K562 (cell line): ENCODE data around the gene MDH2. TPM values are rescaled to one million over a fixed set of nuclear protein-coding genes. Genes with fewer than 3 reads are reported as not detected.

Experiments used
- ATAC-seq: fragments of 200-7000 bp; cut with Tn5 transposase; 3 replicates; pipeline ENCODE4 v1.9.1; 2020; ENCODE audit warnings: moderate library complexity
- BruUV-seq: library from RNA; stranded (reverse); fragments of 400-500 nt; replicated peaks from 2 replicates; lab custom pipeline; 2021; lab: Mats Ljungman, UMichigan
- CTCF ChIA-PET: fragments of 300-600 bp; formaldehyde crosslinking; extraction: SDS; loops from one replicate; lab custom pipeline; 2021; ENCODE audit warnings: low intra/inter-chr PET ratio; lab: Yijun Ruan, JAX
- POLR2A ChIA-PET: fragments of 300-600, 350-650 bp; sonication (Branson Sonifier 250); formaldehyde crosslinking; extraction: SDS; loops from one replicate; lab custom pipeline; 2021; ENCODE audit warnings: antibody characterized with exemption, inconsistent platforms; lab: Yijun Ruan, JAX
- DNase-seq, 4 experiments: peaks; one replicate each; pipeline versions ENCODE4 v3.0.0 to v3.0.0-alpha.2; 2011 to 2018; ENCODE audit warnings: low spot score in 3 of 4, mixed read lengths in 3 of 4; ENCODE audit errors: extremely low read depth in 1 of 4
- FAIRE-seq: peaks from 2 replicates; lab custom pipeline; 2011; peaks lifted over from hg19 to GRCh38; lab: Jason Lieb, UNC
- H2AFZ ChIP-seq: 2 replicates; pipeline ENCODE4 v1.6.0; 2011; ENCODE audit warnings: low read depth, low read length, control low read depth, inconsistent platforms
- H3K27ac ChIP-seq: fragments of 200-600 bp; 3 replicates; pipeline ENCODE4 v1.8.0; 2011; ENCODE audit warnings: low read depth, mild to moderate bottlenecking, control low read depth, inconsistent platforms, low read length, moderate library complexity, mixed read lengths; ENCODE audit errors: extremely low read depth
- H3K27me3 ChIP-seq, 2 experiments: fragments of 300-600 bp in 1 of 2; 2 replicates in 1 of 2; 3 replicates in 1 of 2; pipeline versions ENCODE4 v1.6.0 to v1.8.0; 2011; ENCODE audit warnings: inconsistent platforms in 2 of 2, low read length in 2 of 2, mild to moderate bottlenecking in 1 of 2, mixed read lengths in 1 of 2, moderate library complexity in 1 of 2; ENCODE audit not compliant: control insufficient read depth in 2 of 2, insufficient read depth in 2 of 2
- H3K36me3 ChIP-seq: fragments of 300-600 bp; 3 replicates; pipeline ENCODE4 v1.8.0; 2011; ENCODE audit warnings: mild to moderate bottlenecking, low read length, inconsistent platforms; ENCODE audit not compliant: control insufficient read depth, insufficient read depth
- H3K4me1 ChIP-seq, 2 experiments: fragments of 200-600 bp in 1 of 2; replicated peaks in 1 of 2; 2 replicates in 1 of 2; 3 replicates in 1 of 2; pipeline versions ENCODE4 v1.5.1 to v1.8.0; 2011; ENCODE audit warnings: inconsistent platforms in 2 of 2, low read length in 2 of 2, mild to moderate bottlenecking in 1 of 2, mixed read lengths in 1 of 2, moderate library complexity in 1 of 2; ENCODE audit not compliant: control insufficient read depth in 2 of 2, insufficient read depth in 2 of 2
- H3K4me2 ChIP-seq: 2 replicates; pipeline ENCODE4 v1.6.1; 2011; ENCODE audit warnings: low read length, control low read depth, inconsistent platforms, mixed read lengths; ENCODE audit not compliant: insufficient read depth
- H3K4me3 ChIP-seq: fragments of 200-600 bp; sonication (generic), shearing (Covaris generic); 2 replicates; pipeline ENCODE4 v1.5.1; 2016; ENCODE audit warnings: control low read depth, inconsistent platforms
- H3K79me2 ChIP-seq: fragments of 200-600 bp; 3 replicates; pipeline ENCODE4 v1.8.0; 2011; ENCODE audit warnings: low read length, inconsistent platforms; ENCODE audit not compliant: control insufficient read depth, insufficient read depth
- H3K9ac ChIP-seq, 2 experiments: 2 replicates each; pipeline versions ENCODE4 v1.6.0 to v1.6.1; 2011; ENCODE audit warnings: low read depth in 2 of 2, low read length in 2 of 2, control low read depth in 1 of 2, inconsistent platforms in 1 of 2, mild to moderate bottlenecking in 1 of 2, mixed read lengths in 1 of 2; ENCODE audit not compliant: insufficient read depth in 1 of 2
- H3K9me1 ChIP-seq: one replicate; pipeline ENCODE4 v1.6.0; 2011; ENCODE audit warnings: inconsistent platforms, mild to moderate bottlenecking, low read length, moderate library complexity; ENCODE audit not compliant: control insufficient read depth, insufficient read depth
- H3K9me3 ChIP-seq: replicated peaks from 2 replicates; pipeline ENCODE4 v1.5.1; 2011; ENCODE audit warnings: low read depth, low read length, inconsistent platforms; ENCODE audit not compliant: control insufficient read depth, insufficient read depth
- H4K20me1 ChIP-seq: replicated peaks from 2 replicates; pipeline ENCODE4 v1.6.1; 2011; ENCODE audit warnings: low read length, inconsistent platforms, mixed read lengths; ENCODE audit not compliant: control insufficient read depth, insufficient read depth
- ATF7 ChIP-seq: fragments of 450-650 bp; IDR thresholded peaks from 2 replicates; pipeline ENCODE4 v1.7.1; 2014; ENCODE audit warnings: mild to moderate bottlenecking, moderate library complexity
- BHLHE40 ChIP-seq: IDR thresholded peaks from 2 replicates; pipeline ENCODE4 v1.6.1; 2011; ENCODE audit warnings: low read length, improper control_type of control experiment
- CEBPB ChIP-seq: fragments of 450-650 bp; IDR thresholded peaks from 2 replicates; pipeline ENCODE4 v1.6.1; 2016; ENCODE audit warnings: missing genetic modification characterization, missing compliant biosample characterization
- CEBPG ChIP-seq, 3 experiments: fragments of 200-800 bp in 1 of 3; sonication (Bioruptor generic) in 1 of 3; sonication (generic) in 1 of 3; formaldehyde crosslinking in 1 of 3; IDR thresholded peaks in 2 of 3; conservative IDR thresholded peaks in 1 of 3; 2 replicates each; pipeline versions ENCODE4 v1.6.1 to v1.8.0; 2016 to 2022; ENCODE audit warnings: missing compliant biosample characterization in 2 of 3, missing genetic modification characterization in 2 of 3, mild to moderate bottlenecking in 1 of 3, missing genetic modification reagents in 1 of 3
- CHCHD3 ChIP-seq: fragments of 250-450 bp; sonication (Bioruptor Pico); IDR thresholded peaks from 2 replicates; pipeline ENCODE4 v2.1.2; 2022; ENCODE audit warnings: mild to moderate bottlenecking
- E2F6 ChIP-seq, 2 experiments: IDR thresholded peaks; 2 replicates each; pipeline ENCODE4 v1.6.1; 2011; ENCODE audit warnings: borderline replicate concordance in 1 of 2, control low read depth in 1 of 2, low read depth in 1 of 2, low read length in 1 of 2, mild to moderate bottlenecking in 1 of 2, mixed read lengths in 1 of 2, moderate library complexity in 1 of 2; ENCODE audit not compliant: insufficient read depth in 1 of 2, insufficient read length in 1 of 2, poor library complexity in 1 of 2, severe bottlenecking in 1 of 2; ENCODE audit errors: extremely low read depth in 1 of 2
- ETV5 ChIP-seq: sonication (generic); formaldehyde crosslinking; IDR thresholded peaks from 2 replicates; pipeline ENCODE4 v1.4.0; 2020; ENCODE audit warnings: low read depth, mild to moderate bottlenecking, missing genetic modification reagents
- GABPB1 ChIP-seq: sonication (generic); formaldehyde crosslinking; IDR thresholded peaks from 2 replicates; pipeline ENCODE4 v1.8.0; 2022; ENCODE audit warnings: mild to moderate bottlenecking, missing genetic modification reagents
- HMG20B ChIP-seq: fragments of 250-450 bp; sonication (Bioruptor Pico); IDR thresholded peaks from 2 replicates; pipeline ENCODE4 v1.5.0; 2021; ENCODE audit warnings: mild to moderate bottlenecking
- ILF3 ChIP-seq: fragments of 450-650 bp; IDR thresholded peaks from 2 replicates; pipeline ENCODE4 v1.6.1; 2018; ENCODE audit warnings: antibody characterized with exemption, mild to moderate bottlenecking, moderate library complexity, borderline replicate concordance
- PHB2 ChIP-seq: fragments of 450-650 bp; IDR thresholded peaks from 2 replicates; pipeline ENCODE4 v1.6.1; 2017; ENCODE audit warnings: low read depth
- POLR2A ChIP-seq: fragments of 450-650 bp; conservative IDR thresholded peaks from 2 replicates; pipeline ENCODE4 v1.6.1; 2016
- POLR2G ChIP-seq: fragments of 200-400 bp; formaldehyde crosslinking; IDR thresholded peaks from 2 replicates; pipeline ENCODE4 v1.6.1; 2017; ENCODE audit warnings: low read depth, mild to moderate bottlenecking, antibody characterized with exemption, low read length, moderate library complexity
- RBFOX2 ChIP-seq: fragments of 200-400 bp; formaldehyde crosslinking; IDR thresholded peaks from 2 replicates; pipeline ENCODE4 v1.6.1; 2017; ENCODE audit warnings: low read depth, mild to moderate bottlenecking, low read length, moderate library complexity
- RFX1 ChIP-seq: fragments of 450-650 bp; IDR thresholded peaks from 2 replicates; pipeline ENCODE4 v1.6.1; 2016; ENCODE audit warnings: mild to moderate bottlenecking, moderate library complexity
- TBP ChIP-seq: optimal IDR thresholded peaks from 2 replicates; pipeline ENCODE3; 2011; ENCODE audit warnings: low read depth, low read length, improper control_type of control experiment
- ZNF24 ChIP-seq: fragments of 450-650 bp; IDR thresholded peaks from 2 replicates; pipeline ENCODE4 v1.6.1; 2016
- WGBS: fragments of 100-300 bp; shearing (Covaris generic); methylation state at CpG from one replicate; pipeline ENCODE4 v1.1.6; 2016; ENCODE audit warnings: low coverage, mixed read lengths; ENCODE audit not compliant: insufficient coverage; ENCODE audit errors: missing lambda C conversion rate; 5-methylcytosine and 5-hydroxymethylcytosine counted together
- in situ Hi-C: fragments of 300-500 bp; cut with MboI; formaldehyde crosslinking; loops from 4 replicates; pipeline ENCODE4 v1.15.0; 2018; ENCODE audit warnings: inconsistent platforms, mixed read lengths
- intact Hi-C: fragments of 100-400 bp; cut with micrococcal nuclease; formaldehyde crosslinking; loops from 2 replicates; pipeline ENCODE4 v1.14.2; 2022
- polyA plus RNA-seq, 8 experiments: library from polyadenylated mRNA; depleted of rRNA in 4 of 8; stranded (reverse) in 5 of 8; unstranded in 3 of 8; fragments of >200 nt; fragmentation: Nextera tagmentation in 2 of 8; fragmentation: Illumina TruSeq in 1 of 8; extraction: Ambion mirVana in 2 of 8; extraction: Trizol in 1 of 8; gene quantifications; 2 replicates each; pipeline versions ENCODE4 v1.2.1 to v1.2.3, GENCODE V29; 2011 to 2014; ENCODE audit warnings: inconsistent platforms in 1 of 8, missing spikeins in 1 of 8
- total RNA-seq, 7 experiments: library from RNA; depleted of rRNA in 6 of 7; stranded (reverse); fragments of >200 nt in 6 of 7; fragmentation: Illumina TruSeq in 2 of 7; extraction: Trizol in 2 of 7; gene quantifications; 2 replicates each; pipeline versions ENCODE4 v1.2.1 to v1.2.3, GENCODE V29; 2011 to 2021; ENCODE audit warnings: low replicate concordance in 1 of 7

Gene MDH2
- total and polyA plus RNA-seq, 9 of the 15 experiments (the other 6 are each of a cell fraction or from before 2014, with no cell fraction given): 106 to 701 (median 242) TPM

DNA sequence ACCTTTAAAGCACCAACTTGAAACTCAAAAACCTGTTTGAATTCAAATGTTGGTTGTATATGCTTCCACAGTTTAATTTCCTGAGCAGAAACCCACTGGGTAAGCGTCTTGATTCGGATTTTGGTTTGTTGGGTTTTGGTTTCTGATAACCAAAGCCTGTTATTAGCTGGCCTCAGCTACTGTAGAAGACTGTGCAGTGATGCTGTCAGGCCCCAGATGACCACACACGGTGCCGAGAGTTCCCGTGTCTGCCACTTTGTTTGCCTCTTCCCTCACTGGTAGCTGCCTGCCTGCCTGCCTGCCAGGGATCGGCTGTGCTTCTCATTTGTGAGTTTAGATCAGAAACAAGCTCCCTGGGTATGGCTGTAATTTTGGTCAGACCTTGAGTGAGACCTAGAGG is 5.6 kb downstream of the MDH2 start (continued):
- no peak for TF ChIP-seq E2F6 (IDR thresholded peaks at IDR 0.05; ENCODE audit: borderline replicate concordance in 1 of 2, extremely low read depth in 1 of 2, insufficient read depth in 1 of 2, insufficient read length in 1 of 2, low read depth in 1 of 2, low read length in 1 of 2, poor library complexity in 1 of 2, severe bottlenecking in 1 of 2)
- TF ChIP-seq TBP: no peak
- TF ChIP-seq ILF3: no peak
- no peak for TF ChIP-seq CHCHD3 (CRISPR knock-in tag)
- no peak for TF ChIP-seq ZNF24
- TF ChIP-seq ATF7: no peak
- TF ChIP-seq PHB2: no peak
- no peak for TF ChIP-seq POLR2A
- TF ChIP-seq HMG20B (CRISPR knock-in tag): no peak

DNA sequence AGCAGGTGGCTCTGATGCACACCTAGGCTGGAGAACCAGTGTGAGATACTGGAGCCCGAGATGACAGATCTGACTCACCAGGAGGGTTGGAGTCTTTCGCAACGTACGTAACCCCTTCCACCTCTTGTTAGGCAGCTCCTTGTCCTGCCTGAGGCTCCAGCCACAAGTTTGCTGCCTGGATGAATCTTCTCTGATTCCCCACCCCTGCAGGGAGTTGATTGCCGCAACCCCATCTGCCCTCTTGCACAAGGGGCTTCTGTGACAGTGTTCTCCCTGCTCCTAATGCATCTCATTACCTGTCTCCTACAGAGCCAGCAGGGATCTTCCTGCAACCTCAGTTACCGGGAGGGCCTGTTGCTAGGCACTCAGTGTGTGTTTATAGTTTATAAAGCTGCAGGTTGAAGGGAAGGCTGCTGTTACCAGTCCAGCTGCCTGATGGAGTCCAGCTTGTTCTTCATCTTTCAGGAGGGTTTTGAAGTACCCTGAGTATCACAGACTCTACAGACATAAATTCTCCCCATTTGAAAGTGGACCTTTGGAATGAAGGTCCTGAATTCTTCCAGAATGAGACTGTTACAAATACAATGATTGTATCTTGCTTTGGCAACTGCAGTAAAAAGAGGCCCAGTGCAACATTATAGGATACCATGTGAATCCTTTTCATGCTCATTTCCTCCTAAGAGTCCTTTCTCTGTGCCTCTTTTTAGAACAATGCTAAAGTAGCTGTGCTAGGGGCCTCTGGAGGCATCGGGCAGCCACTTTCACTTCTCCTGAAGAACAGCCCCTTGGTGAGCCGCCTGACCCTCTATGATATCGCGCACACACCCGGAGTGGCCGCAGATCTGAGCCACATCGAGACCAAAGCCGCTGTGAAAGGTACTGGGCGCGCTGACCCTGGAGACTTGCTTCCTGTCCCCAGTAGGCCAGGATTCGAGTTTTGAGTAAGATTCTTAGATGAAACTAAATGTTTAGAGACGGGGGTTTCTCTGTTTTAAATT is 6.5 kb downstream of the MDH2 start:
- BruUV-seq: no TSS peak

More for the DNA sequence above, 6.5 kb downstream of the MDH2 start:
- Histone ChIP-seq H3K79me2 (peaks cover 77% of the 10 kb centered on the region), H3K9ac (peak overlapping the region in 1 of 2 experiments; percentile 17; a peak in 1 of 4 replicates), H3K27ac (no peak overlapping the region), H3K9me3 (no peaks in the 10 kb centered on the region), H3K4me1 (peaks cover 8 to 12% of the 10 kb centered on the region in 2 experiments), H3K36me3 (peaks cover 99% of the 10 kb centered on the region), H4K20me1 (peaks cover 69% of the 10 kb centered on the region), H3K4me3 (no peak overlapping the region), H3K27me3 (no peaks in the 10 kb centered on the region), H3K4me2 (no peak overlapping the region), H2AFZ (no peak overlapping the region), H3K9me1 (peaks cover 8% of the 10 kb centered on the region)
- POLR2A ChIA-PET: interaction anchor here (0.6 to 1.0 kb wide), 7 partner anchors 9 to 357 kb away, joined by 3 to 7 read pairs (median 4); no protein-coding TSS in a partner anchor
- DNase-seq: no peak
- TF ChIP-seq CEBPB (tag) (peak; percentile 87), GABPB1 (CRISPR knock-in tag) (0 out of 2 replicates have a peak, but pooled peaks have one; percentile 19), RBFOX2 (0 out of 2 replicates have a peak, but pooled peaks have one; percentile 4), ETV5 (CRISPR knock-in tag) (no peak), RFX1 (peak; percentile 20; the same call in 1 of the 2 replicates), CEBPG (CRISPR knock-in tag; IDR thresholded peaks at IDR 0.05) (peak; percentile 61), CEBPG (tag; conservative IDR thresholded peaks at IDR 0.05 in 1 of 2, IDR thresholded peaks at IDR 0.05 in 1 of 2) (peak in 1 of 2 experiments; percentile 59; a peak in 1 of 4 replicates), POLR2G (0 out of 2 replicates have a peak, but pooled peaks have one; percentile 21), BHLHE40 (no peak)
- ATAC-seq: no peak
- intact Hi-C loops (no loop called here), in situ Hi-C loops (no loop called here)
- WGBS: 89% methylated on average over 18 of the region's 18 CpGs
- no peak for FAIRE-seq
- CTCF ChIA-PET: no interaction called here
